ENCODE measurements around the gene PPIL6.

DNA sequence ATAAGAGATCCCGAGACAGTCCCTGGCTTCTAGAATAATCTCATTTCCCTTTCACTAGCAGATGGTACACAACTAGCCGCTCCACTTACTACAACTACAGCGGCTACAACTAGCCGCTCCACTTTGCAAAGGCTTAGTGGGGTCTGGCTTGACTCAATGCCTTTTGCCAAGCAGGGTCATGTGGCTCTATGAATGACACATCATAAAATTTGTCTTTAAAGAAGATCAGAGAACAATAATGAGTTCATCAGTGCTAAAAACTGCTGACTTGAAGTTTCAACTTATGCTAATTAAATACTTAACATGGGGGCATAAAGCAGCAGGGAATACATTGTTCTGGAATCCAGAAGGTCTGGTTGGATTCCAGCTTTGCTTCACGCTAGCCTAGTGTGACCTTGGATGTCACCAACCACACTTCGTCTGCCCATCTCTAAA lies 17.2 kb upstream of the PPIL6 start:
- TF ChIP-seq, protein P1, sequence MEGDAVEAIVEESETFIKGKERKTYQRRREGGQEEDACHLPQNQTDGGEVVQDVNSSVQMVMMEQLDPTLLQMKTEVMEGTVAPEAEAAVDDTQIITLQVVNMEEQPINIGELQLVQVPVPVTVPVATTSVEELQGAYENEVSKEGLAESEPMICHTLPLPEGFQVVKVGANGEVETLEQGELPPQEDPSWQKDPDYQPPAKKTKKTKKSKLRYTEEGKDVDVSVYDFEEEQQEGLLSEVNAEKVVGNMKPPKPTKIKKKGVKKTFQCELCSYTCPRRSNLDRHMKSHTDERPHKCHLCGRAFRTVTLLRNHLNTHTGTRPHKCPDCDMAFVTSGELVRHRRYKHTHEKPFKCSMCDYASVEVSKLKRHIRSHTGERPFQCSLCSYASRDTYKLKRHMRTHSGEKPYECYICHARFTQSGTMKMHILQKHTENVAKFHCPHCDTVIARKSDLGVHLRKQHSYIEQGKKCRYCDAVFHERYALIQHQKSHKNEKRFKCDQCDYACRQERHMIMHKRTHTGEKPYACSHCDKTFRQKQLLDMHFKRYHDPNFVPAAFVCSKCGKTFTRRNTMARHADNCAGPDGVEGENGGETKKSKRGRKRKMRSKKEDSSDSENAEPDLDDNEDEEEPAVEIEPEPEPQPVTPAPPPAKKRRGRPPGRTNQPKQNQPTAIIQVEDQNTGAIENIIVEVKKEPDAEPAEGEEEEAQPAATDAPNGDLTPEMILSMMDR (optimal IDR thresholded peaks at IDR 0.05 in 1 of 3, IDR thresholded peaks at IDR 0.05 in 1 of 3, conservative IDR thresholded peaks at IDR 0.05 in 1 of 3; ENCODE audit: extremely low read depth in 1 of 3, insufficient read depth in 2 of 3, low read length in 3 of 3): no peak
- TF ChIP-seq EZH2 (IDR thresholded peaks at IDR 0.05; ENCODE audit: low read length): no peak
